GM18858 (cell line): ENCODE data around the gene CCDC12.

Source experiments
- ATAC-seq: cut with Tn5 transposase; IDR thresholded peaks from one replicate; pipeline ENCODE4 v1.9.1; 2021; ENCODE audit not compliant: unreplicated experiment

The CCDC12 gene

GRCh38 chr3:46878781-46879436 is 97.6 kb downstream of the CCDC12 start:
- no peak for ATAC-seq

- ATAC-seq: no peak
Observed at GRCh38 chr3:46877406-46878125, 99.0 kb downstream of the CCDC12 start, which contains the start of gene PTH1R. PTH1R (plus strand) TSS chr3:46877721; CDS start chr3:46883560, 5,839 bp downstream.

DNA sequence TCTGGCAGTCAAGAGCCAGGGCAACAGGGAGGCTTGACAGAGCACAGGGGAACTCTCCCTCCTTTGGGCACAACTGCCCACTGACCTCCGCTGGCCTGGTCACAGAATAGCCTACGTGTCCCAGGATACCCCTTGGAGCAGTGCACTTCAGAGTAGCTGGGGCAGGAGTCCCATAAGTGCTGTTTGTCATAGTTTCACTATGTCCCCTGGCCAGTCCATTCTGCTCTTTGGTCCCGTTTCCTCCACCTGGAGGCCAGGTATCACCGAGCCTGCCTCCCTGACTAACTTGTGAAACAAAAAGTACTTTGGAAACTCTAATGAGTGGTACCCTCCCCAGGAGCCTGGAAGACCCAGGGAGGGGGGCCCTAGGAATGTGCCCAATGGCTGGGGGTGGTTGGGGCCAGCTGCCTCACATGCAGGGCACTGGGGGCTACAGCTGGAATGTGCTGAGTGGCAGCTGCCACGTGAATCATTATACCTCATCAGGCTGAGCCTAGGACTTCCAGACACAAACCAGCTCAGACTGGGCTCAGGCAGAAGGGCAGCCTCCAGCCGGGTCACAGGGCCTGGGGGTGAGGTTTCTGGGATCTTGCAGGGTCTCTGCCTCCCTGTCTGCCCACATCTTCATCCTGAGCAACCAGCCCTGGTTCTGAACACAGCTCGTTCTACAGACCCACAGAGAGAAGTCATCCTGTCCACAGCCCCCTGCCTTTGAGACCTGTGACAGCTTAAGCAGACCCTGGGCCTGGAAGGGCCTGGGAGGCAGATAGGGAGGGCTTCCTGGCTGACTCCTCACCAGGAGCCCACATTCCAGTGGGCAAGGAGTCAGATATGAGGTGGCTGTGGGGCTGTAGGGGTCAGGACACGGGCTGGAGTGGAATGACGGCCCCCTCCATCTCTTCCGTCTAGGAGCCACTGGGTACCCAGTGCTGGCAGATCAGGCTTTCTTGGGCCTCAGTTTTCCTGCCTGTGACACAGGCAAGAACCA is 99.9 kb downstream of the CCDC12 start:
- no peak for ATAC-seq

DNA sequence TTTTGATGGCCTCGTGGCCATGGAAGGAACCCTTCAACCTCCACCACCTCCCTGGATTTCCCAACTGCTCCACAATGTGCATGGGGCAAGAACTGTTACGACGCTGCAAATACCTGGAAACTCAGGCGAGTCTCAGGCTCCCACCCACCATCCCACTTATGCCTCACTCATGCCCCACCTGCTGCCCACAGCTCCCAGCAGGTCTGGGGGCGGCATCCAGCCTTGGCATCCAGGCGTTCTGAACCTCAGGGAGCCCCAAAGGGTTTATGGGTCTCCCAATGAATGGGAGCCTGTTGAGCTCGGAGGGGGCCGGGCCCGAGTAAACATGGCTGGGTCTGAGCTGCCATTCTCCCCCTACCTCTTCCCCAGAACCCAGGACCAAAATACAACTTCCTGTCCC is 101.0 kb downstream of the CCDC12 start:
- no peak for ATAC-seq

DNA sequence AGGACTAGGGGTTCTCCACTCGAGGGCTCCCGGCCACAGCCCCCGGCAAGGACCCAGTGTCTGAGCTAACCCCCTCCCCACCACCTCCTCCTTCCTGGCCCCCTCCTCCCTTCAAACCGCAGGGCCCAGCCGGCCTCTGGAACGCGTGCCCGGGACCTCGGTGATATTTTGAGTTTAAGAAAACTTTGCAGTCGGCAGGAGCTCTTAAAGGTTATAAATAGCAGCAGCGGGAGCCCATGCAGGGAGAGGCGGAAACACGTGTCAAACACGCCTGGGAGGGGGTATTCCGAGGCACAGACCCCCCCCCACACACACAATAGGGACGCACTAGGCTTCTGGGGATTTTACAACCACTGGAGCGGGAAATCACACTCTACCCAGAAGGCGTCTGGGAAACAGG is 102.1 kb downstream of the CCDC12 start:
- no peak for ATAC-seq

- ATAC-seq: no peak
Observed at GRCh38 chr3:46873521-46873920, 103.0 kb downstream of the CCDC12 start.
